Medulla oblongata (tissue), 1 donor: ENCODE measurements around the gene LTBP1.
A peak's percentile ranks its signal among the peaks of the same experiment; 100 is the strongest.
"Not testable (repeated sequence)": the region's sequence is repeated elsewhere in the genome, so short reads cannot be mapped to it uniquely, and the experiment has no call there.

Source experiments
- DNase-seq: peaks from one replicate; pipeline ENCODE4 v3.0.0-alpha.2; 2015; ENCODE audit errors: extremely low spot score

Gene LTBP1

DNA sequence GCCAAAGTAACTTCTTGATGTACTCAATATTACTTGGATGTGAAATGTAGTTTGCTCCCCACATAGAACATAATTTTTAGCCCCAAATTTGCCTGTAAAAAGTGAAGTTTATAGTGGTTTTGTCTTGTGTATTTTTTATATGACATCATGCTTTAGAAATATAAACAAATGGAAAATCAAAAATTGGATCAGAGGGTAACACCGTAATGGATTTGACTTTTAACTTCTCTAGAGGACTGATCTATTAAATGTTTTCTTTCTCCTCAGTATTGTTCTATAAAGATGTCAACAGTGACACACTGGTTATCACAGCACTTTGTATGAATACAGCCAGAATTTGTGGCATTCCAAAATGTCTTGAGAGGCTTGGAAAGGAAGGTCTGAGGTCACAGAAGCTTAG is 484.1 kb downstream of the LTBP1 start:
- DNase-seq = no peak

DNA sequence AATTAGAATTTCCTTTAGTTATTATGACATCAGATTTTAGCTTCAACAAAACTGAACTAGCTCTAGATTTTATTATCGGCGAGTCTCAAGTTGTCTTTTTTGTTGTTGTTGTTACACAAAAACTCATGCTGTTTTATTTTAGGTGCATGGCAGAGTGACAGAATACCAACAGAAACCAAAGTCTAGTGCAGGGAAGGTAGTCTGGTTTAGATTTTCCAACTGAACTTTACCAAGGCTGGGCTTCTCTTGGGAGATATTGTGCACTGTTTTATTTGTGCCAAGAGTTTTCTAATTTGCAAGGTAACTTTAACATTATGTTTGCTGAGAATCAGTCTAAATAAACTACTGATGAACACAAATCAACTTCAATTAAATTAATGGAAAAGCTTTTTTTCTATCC is 486.1 kb downstream of the LTBP1 start:
- DNase-seq = no peak

GRCh38 chr2:33433279-33434235 is 486.8 kb downstream of the LTBP1 start:
- DNase-seq = peak; percentile 40

DNA sequence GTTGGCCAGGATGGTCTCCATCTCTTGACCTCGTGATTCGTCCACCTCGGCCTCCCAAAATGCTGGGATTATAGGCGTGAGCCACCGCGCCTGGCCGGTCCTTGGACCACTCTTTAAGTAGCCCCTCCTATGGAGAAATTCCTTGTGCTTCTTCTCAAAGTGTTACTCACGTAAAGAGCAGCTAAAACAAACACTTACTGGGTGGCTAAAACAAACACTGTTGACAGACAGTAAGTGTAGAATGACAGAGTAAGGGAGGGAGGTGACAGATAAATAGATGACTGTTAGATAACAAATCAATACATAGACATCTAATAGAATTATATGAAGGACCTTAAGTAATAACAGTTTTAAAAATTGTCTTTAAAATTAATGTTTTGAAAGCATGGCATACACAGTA is 488.8 kb downstream of the LTBP1 start:
- DNase-seq = no peak

- DNase-seq = no peak
Observed at GRCh38 chr2:33436083-33436482, 489.3 kb downstream of the LTBP1 start.

DNA sequence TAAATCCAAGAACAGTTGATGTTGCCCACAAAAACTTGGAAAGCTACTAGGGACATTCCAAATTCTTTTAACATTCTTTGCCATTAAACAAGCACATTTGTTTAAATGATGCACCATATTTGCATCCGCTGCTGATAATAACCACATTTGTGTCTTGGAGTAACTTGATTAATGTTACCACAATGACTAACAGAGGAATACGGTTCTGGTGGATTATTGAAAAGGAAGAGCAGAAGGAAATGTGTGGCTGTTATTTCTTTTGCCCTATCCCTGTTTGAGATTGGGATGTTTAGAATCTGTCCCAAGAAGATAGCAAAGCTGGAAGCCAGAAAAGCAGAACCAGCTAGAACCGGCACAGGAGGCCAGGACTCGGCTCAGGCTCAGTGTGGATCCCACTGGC is 490.5 kb downstream of the LTBP1 start:
- no peak for DNase-seq

DNA sequence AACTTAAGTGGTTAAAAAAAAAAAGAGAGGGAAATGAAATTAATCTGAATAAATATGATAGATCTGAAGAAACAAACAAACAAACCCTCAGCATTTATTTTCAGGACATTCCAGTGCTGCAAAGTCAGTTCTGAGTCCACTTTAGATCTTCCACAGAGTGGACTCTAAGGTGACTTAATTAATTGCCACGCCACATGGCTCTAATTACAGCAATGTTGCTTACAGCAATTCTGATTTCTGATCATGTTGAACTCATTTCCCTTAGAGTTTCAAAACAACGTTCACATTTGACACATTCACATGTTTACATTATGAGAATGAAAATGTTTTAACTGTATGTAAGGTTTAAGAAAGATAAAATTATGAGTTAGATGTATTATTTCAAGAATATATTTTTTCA is 491.1 kb downstream of the LTBP1 start:
- DNase-seq = no peak

- peak; percentile 93 for DNase-seq
Observed at GRCh38 chr2:33441235-33441810, 494.6 kb downstream of the LTBP1 start.

GRCh38 chr2:33442052-33442451 is 495.3 kb downstream of the LTBP1 start:
- DNase-seq = not testable (repeated sequence)

- DNase-seq = peak; percentile 69
Observed at GRCh38 chr2:33442528-33443079, 495.9 kb downstream of the LTBP1 start.

GRCh38 chr2:33443274-33443829 is 496.6 kb downstream of the LTBP1 start:
- no peak for DNase-seq

GRCh38 chr2:33444967-33445366 is 498.2 kb downstream of the LTBP1 start:
- no peak for DNase-seq

DNA sequence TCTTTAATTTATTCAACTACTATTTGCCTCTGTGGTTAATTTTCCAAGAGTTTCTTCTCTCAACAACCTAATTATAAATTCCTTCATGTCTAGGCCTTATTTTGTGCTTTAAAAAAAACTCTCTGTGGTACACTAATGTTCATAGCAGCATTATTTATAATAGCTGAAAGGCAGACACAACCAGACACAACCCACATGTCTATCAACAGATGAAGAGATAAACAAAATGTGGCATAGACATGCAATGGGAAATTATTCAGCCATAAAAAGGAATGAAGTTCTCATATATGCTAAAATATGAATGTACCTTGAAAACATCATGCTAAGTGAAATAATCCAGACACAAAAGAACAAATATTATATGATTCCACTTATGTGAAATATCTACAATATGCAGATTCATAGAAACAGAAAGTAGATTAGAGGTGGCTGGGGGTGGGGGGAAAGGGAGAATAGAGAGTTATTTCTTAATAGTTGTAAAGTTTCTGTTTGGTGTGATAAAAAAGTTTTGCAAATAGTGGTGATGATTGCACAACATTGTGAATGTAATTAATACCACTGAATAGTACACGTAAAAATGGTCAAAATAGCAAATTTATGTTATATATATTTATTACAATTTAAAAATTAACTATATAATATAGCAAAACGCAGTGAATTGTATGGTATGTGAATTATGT is 501.6 kb downstream of the LTBP1 start:
- DNase-seq = no peak
